ENCODE data around the gene OR1F1. TPM values are rescaled to one million over a fixed set of nuclear protein-coding genes. Genes with fewer than 3 reads are reported as not detected.

Gene OR1F1
- total RNA-seq, 1 experiment from 2014 or later = 0.26 TPM

DNA sequence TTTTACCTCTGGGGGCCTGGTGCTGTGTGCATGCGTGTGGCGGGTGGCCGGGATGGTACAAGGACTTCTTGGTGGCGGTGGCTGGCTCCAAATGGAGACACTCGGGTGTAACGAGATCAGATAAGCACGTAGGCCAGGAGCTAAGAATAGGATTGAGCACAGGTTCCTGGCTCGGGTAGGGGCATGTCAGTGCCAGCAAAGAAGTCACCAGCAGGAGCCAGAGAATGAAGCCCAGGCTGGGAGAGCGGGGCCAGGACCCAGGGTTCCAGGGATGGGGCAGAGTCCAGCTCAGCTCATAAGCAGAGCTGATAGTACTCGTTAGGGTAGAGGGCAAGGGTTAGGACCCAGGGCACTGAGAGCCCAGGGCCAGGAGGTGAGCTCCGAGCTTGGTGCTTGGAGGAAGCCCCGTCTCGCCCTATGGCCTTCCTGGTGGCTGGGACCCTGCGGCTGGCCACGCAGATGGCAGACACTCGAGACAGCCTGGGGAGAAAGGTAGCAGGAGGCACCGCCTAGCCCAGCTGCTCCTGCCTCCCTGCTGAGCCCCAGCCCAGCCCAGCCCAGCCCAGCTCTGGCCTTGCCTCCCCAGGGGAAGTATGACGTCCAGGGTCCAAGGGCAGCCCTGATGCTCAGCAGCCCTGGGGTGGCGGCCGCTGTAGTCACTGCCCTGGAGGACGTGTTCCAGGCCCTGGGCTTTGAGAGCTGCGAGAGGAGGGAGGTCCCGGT, 44.2 kb upstream of the OR1F1 start:
- H3K27ac ChIP-seq (ENCODE audit: low read length) = no peak overlapping the region
- in situ Hi-C loops (cut with HindIII; ENCODE audit: low pct_unique_long_range_greater_than_20kb, low sequenced_read_pairs) = no loop called here
- BruUV-seq (replicated peaks) = no TSS peak
- DNase-seq (ENCODE audit: low read depth, low spot score) (no peak), ATAC-seq (no peak; the same call in 1 of the 2 replicates)
- ChIA-PET POLR2A (interaction anchor here (0.6 kb wide), 1 partner anchor 17 kb away, joined by 11 read pairs; no protein-coding TSS in a partner anchor), CTCF (interaction anchor here (0.5 kb wide), 2 partner anchors 15 to 623 kb away, joined by 3 to 4 read pairs; no protein-coding TSS in a partner anchor)
- TF ChIP-seq POLR2AphosphoS5 (IDR thresholded peaks at IDR 0.05; ENCODE audit: low read depth, low read length) (no peak), TCF7L2 (IDR thresholded peaks at IDR 0.05; ENCODE audit: low read depth, low read length) (no peak)
- TF ChIP-seq, protein P1, sequence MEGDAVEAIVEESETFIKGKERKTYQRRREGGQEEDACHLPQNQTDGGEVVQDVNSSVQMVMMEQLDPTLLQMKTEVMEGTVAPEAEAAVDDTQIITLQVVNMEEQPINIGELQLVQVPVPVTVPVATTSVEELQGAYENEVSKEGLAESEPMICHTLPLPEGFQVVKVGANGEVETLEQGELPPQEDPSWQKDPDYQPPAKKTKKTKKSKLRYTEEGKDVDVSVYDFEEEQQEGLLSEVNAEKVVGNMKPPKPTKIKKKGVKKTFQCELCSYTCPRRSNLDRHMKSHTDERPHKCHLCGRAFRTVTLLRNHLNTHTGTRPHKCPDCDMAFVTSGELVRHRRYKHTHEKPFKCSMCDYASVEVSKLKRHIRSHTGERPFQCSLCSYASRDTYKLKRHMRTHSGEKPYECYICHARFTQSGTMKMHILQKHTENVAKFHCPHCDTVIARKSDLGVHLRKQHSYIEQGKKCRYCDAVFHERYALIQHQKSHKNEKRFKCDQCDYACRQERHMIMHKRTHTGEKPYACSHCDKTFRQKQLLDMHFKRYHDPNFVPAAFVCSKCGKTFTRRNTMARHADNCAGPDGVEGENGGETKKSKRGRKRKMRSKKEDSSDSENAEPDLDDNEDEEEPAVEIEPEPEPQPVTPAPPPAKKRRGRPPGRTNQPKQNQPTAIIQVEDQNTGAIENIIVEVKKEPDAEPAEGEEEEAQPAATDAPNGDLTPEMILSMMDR (IDR thresholded peaks at IDR 0.05) = no peak
- TF ChIP-seq, protein P2, sequence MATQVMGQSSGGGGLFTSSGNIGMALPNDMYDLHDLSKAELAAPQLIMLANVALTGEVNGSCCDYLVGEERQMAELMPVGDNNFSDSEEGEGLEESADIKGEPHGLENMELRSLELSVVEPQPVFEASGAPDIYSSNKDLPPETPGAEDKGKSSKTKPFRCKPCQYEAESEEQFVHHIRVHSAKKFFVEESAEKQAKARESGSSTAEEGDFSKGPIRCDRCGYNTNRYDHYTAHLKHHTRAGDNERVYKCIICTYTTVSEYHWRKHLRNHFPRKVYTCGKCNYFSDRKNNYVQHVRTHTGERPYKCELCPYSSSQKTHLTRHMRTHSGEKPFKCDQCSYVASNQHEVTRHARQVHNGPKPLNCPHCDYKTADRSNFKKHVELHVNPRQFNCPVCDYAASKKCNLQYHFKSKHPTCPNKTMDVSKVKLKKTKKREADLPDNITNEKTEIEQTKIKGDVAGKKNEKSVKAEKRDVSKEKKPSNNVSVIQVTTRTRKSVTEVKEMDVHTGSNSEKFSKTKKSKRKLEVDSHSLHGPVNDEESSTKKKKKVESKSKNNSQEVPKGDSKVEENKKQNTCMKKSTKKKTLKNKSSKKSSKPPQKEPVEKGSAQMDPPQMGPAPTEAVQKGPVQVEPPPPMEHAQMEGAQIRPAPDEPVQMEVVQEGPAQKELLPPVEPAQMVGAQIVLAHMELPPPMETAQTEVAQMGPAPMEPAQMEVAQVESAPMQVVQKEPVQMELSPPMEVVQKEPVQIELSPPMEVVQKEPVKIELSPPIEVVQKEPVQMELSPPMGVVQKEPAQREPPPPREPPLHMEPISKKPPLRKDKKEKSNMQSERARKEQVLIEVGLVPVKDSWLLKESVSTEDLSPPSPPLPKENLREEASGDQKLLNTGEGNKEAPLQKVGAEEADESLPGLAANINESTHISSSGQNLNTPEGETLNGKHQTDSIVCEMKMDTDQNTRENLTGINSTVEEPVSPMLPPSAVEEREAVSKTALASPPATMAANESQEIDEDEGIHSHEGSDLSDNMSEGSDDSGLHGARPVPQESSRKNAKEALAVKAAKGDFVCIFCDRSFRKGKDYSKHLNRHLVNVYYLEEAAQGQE (IDR thresholded peaks at IDR 0.05; ENCODE audit: insufficient read depth in 1 of 2, low read depth in 2 of 2, low read length in 1 of 2) = no peak
- no peaks in the 10 kb centered on the region for H3K9me3 ChIP-seq (ENCODE audit: control insufficient read depth, insufficient read depth, low read depth, low read length)
- H3K4me3 ChIP-seq (ENCODE audit: low read depth in 2 of 2, low read length in 2 of 2) = no peak overlapping the region
- H3K27me3 ChIP-seq (ENCODE audit: control insufficient read depth, insufficient read depth, low read length) = no peaks in the 10 kb centered on the region
- H3K36me3 ChIP-seq (ENCODE audit: control insufficient read depth, insufficient read depth, low read length) = no peaks in the 10 kb centered on the region
- intact Hi-C loops (cut with micrococcal nuclease; ENCODE audit: unreplicated experiment) = no loop called here
- no peaks in the 10 kb centered on the region for H3K4me1 ChIP-seq (ENCODE audit: control insufficient read depth, insufficient read depth, low read length)

- intact Hi-C loops (cut with micrococcal nuclease; ENCODE audit: unreplicated experiment) (no loop called here), in situ Hi-C loops (cut with HindIII; ENCODE audit: low pct_unique_long_range_greater_than_20kb, low sequenced_read_pairs) (no loop called here)
- H3K4me3 ChIP-seq (ENCODE audit: low read depth in 2 of 2, low read length in 2 of 2) = no peak overlapping the region
- no peaks in the 10 kb centered on the region for H3K9me3 ChIP-seq (ENCODE audit: control insufficient read depth, insufficient read depth, low read depth, low read length)
- ChIA-PET POLR2A (interaction anchor here (0.6 kb wide), 1 partner anchor 69 kb away, joined by 3 read pairs; no protein-coding TSS in a partner anchor), CTCF (interaction anchor here (0.5 kb wide), 1 partner anchor 624 kb away, joined by 3 read pairs; no protein-coding TSS in a partner anchor)
- ATAC-seq = no peak
- DNase-seq (ENCODE audit: low read depth, low spot score) = no peak
- H3K27me3 ChIP-seq (ENCODE audit: control insufficient read depth, insufficient read depth, low read length) = no peaks in the 10 kb centered on the region
- H3K27ac ChIP-seq (ENCODE audit: low read length) = no peak overlapping the region
- H3K36me3 ChIP-seq (ENCODE audit: control insufficient read depth, insufficient read depth, low read length) = no peaks in the 10 kb centered on the region
- no TSS peak for BruUV-seq (replicated peaks)
- H3K4me1 ChIP-seq (ENCODE audit: control insufficient read depth, insufficient read depth, low read length) = peaks cover 4% of the 10 kb centered on the region; the same call in 1 of the 2 replicates
- TF ChIP-seq, protein P1 (IDR thresholded peaks at IDR 0.05) = no peak
- TF ChIP-seq POLR2AphosphoS5 (IDR thresholded peaks at IDR 0.05; ENCODE audit: low read depth, low read length) (no peak), TCF7L2 (IDR thresholded peaks at IDR 0.05; ENCODE audit: low read depth, low read length) (no peak), SIN3A (IDR thresholded peaks at IDR 0.05; ENCODE audit: borderline replicate concordance, insufficient read depth, low read depth, low read length) (no peak)
- TF ChIP-seq, protein P2 (IDR thresholded peaks at IDR 0.05; ENCODE audit: insufficient read depth in 1 of 2, low read depth in 2 of 2, low read length in 1 of 2) = no peak
Measured at GRCh38 chr16:3144321-3144983, 43.6 kb upstream of the OR1F1 start.

Measured in Panc1 (cell line).